Activated CD4-positive, alpha-beta T cell treated with anti-CD3 and anti-CD28 coated beads, Interleukin-2, amount 50 U/mL, for 16 hours (primary cell): ENCODE results near the gene SKI.
"Not testable (repeated sequence)": the region's sequence is repeated elsewhere in the genome, so short reads cannot be mapped to it uniquely, and the experiment has no call there.

ENCODE experiments used
- DNase-seq: peaks from one replicate; pipeline ENCODE4 v3.0.0-alpha.2; 2020

SKI gene

GRCh38 chr1:2279817-2280216 is 51.7 kb downstream of the SKI start:
- DNase-seq = no peak

GRCh38 chr1:2282556-2283270 is 54.6 kb downstream of the SKI start:
- no peak for DNase-seq

- no peak for DNase-seq
Measured at GRCh38 chr1:2283371-2283990, 55.4 kb downstream of the SKI start.

- DNase-seq = no peak
Measured at GRCh38 chr1:2283991-2284895, 56.1 kb downstream of the SKI start.

GRCh38 chr1:2284932-2285331 is 56.8 kb downstream of the SKI start:
- DNase-seq = no peak

GRCh38 chr1:2286923-2287322 is 58.8 kb downstream of the SKI start:
- no peak for DNase-seq

GRCh38 chr1:2287649-2288048 is 59.5 kb downstream of the SKI start:
- DNase-seq = no peak

- DNase-seq = peak; percentile 32
Measured at GRCh38 chr1:2288311-2288710, 60.2 kb downstream of the SKI start.

GRCh38 chr1:2288816-2289536 is 60.9 kb downstream of the SKI start:
- DNase-seq = no peak

GRCh38 chr1:2289607-2290006 is 61.5 kb downstream of the SKI start:
- no peak for DNase-seq

GRCh38 chr1:2290171-2290578 is 62.1 kb downstream of the SKI start:
- DNase-seq = peak; percentile 28

GRCh38 chr1:2290595-2291510 is 62.7 kb downstream of the SKI start:
- peak; percentile 95 for DNase-seq

GRCh38 chr1:2291577-2291976 is 63.5 kb downstream of the SKI start:
- no peak for DNase-seq

GRCh38 chr1:2292725-2293450 is 64.8 kb downstream of the SKI start:
- no peak for DNase-seq

- no peak for DNase-seq
Measured at GRCh38 chr1:2294033-2294724, 66.1 kb downstream of the SKI start.

- DNase-seq = no peak
Measured at GRCh38 chr1:2294725-2295078, 66.6 kb downstream of the SKI start.

- DNase-seq = no peak
Measured at GRCh38 chr1:2295526-2295925, 67.4 kb downstream of the SKI start.

GRCh38 chr1:2296211-2296610 is 68.1 kb downstream of the SKI start:
- DNase-seq = not testable (repeated sequence)

- no peak for DNase-seq
Measured at GRCh38 chr1:2296614-2297013, 68.5 kb downstream of the SKI start.

- DNase-seq = no peak
Measured at GRCh38 chr1:2297246-2298011, 69.3 kb downstream of the SKI start.
